CD4-positive, alpha-beta T cell treated with Interleukin-10 for 1 hour (primary cell): ENCODE measurements around the gene TLE4.
"Not testable (repeated sequence)": the region's sequence is repeated elsewhere in the genome, so short reads cannot be mapped to it uniquely, and the experiment has no call there.

Source experiments
- DNase-seq: peaks from one replicate; pipeline ENCODE4 v3.0.0-alpha.2; 2020

The TLE4 gene

DNA sequence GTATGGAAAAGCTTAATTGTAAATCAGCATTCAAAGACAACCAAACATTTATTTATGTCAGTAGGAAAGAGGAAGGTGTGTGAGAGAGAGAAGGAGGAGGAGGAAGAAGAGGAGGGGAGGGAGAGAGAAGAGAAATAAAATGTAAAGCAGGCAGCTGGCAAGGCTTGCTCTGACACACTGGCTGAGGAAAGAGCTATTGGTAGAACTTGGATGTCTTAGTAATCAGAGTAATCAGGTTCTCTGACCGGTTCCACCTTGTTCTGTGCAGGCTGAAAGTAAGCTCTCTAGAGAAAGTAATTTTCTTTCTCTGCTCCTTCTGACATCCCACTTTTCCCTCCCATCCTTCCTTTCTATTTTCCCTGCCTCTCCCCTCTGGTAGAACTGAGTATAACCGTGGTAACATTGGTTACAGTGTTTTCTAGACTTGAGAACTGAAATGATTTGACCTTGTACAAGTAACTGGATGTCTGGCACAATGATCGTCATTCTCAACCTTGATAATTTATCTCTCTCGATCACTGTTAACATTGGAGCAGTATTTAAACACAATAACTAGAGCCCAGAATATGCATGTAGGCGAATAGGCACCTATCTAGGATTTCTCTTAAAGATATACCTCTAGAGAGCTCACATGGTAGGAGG is 33.3 kb downstream of the TLE4 start:
- no peak for DNase-seq

DNA sequence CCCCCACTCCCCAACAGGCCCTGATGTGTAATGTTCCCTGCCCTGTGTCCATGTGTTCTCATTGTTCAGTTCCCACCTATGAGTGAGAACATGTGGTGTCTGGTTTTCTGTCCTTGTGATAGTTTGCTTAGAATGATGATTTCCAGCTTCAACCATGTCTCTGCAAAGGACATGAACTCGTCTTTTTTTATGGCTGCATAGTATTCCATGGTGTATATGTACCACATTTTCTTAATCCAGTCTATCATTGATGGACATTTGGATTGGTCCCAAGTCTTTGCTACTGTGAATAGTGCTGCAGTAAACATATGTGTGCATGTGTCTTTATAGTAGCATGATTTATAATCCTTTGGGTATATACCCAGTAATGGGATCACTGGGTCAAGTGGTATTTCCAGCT is 34.8 kb downstream of the TLE4 start:
- DNase-seq: not testable (repeated sequence)

DNA sequence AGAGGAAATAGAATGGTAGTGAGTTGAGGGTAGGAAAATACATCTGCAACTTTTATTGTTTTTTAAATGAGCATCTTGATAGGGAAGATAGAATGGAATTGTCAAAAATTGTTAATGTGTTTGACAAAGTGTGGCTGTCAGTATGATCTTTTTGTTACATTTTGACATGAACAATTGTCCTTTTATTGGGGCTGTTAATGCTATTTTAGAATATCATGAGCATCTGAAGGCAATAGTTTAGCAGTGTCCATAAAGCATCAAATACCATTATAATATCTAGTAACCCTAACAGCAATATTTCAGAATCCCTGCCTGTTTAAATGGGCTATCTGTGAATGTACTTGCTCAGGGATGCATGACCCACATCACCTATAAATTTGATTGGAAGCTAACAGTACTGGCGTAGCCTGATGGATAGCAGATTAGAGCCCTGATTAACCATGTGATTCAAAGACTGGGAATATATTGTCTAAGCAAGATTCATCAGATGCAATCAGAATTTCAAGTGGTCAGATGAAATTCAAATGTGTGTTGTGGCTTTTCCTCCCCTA is 37.8 kb downstream of the TLE4 start:
- DNase-seq: no peak

DNA sequence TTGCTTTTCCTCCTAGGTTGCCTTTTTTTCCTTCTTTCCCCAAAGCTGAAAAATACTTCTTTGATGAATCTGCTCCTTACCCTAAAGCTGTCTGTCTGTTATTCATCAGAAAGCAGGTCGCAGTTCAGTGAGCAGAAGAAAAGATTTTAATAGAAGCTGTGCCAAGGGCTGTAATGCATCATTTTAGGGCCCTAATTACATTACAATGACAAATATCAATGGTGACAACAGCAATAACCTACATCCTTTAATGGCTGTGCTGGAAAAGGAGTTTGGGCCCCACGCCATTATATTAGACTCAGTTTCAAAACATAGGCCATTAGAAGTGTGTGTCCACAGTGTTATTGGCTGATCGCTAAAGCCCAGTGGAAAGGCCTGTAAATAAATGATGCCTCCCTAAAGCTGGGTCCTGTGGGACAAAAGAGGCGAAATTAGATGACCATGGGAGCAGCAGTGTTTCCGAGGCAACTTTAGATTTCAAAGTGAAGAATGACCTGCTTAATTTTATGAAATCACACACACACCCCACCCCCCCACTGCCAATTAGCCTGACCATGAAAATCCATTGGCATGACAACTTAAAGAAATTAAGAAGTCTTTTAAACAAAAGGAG is 38.4 kb downstream of the TLE4 start:
- no peak for DNase-seq

- DNase-seq: no peak
Measured at GRCh38 chr9:79610791-79611614, 39.2 kb downstream of the TLE4 start.

DNA sequence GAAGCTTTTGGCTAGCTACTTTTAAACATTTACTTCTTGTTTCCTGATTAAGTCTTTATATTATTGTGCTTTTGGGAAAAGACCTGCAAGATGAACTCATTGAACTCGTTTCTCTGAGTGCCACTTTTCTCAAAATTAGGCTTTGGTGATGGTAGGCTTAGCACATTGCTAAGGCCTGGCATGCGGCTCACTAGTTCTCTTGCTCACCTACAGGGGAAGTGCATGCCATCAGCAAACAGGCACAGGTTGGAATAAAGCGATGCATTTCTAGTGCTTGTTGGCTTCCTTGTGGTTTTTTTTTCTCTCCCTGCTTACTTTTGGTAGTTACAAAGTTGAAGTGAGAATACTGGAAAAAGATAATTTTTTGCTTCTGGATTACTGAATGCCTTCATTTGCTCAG is 41.4 kb downstream of the TLE4 start:
- no peak for DNase-seq

- DNase-seq: no peak
Measured at GRCh38 chr9:79615038-79615437, 43.3 kb downstream of the TLE4 start.

- DNase-seq: no peak
Measured at GRCh38 chr9:79616013-79616412, 44.2 kb downstream of the TLE4 start.

DNA sequence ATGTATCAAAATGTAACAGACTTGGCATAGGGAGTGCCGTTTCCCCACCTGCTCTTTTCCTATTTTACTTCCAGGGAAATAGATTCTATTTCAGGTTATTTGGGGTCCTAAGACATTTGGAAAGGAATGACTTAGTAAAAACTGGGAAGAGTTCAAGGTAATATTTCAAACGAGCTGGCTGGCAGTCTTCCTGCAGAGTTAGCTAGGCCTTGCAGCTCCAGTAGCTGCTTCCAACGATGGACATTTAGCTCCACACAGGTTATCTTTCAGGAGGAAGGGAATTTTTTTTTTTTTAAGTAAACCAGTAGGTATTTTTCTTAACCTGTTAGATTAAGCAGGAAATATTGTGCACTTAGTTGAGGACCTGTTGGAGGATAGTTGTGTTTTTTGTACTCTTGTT is 45.2 kb downstream of the TLE4 start:
- DNase-seq: no peak

- no peak for DNase-seq
Measured at GRCh38 chr9:79617395-79617794, 45.6 kb downstream of the TLE4 start.

GRCh38 chr9:79619930-79620329 is 48.2 kb downstream of the TLE4 start:
- no peak for DNase-seq

DNA sequence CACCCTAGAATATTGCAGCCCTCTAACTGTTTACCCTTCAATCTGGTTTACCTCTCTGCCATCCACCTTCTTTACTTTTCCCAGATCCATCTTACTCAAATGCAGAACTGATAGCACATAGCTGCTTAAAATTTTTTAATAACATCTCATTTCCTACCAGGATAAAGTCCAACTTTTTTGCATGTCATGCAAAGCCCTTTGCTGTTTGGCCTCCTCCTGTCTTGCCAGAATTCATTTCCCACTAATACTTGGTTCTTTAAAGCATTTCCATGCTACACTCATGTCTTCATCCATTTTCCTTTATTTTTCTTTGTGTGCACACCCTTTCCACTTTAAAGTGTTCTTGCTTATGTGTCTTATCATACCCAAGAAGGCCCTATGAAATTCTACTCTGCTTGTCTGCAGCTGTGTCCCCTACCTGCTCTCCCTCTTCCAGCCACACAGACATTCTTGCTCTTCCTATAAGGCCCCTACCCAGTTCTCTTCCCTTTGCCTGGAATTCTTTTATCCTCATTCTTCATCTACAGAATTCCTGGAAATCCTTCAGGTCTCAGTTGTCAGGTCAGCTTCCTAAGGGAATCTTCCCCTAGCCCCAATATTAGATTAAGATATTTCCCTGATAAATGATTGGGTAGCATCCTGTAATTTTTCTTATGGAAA is 50.3 kb downstream of the TLE4 start:
- DNase-seq: no peak

DNA sequence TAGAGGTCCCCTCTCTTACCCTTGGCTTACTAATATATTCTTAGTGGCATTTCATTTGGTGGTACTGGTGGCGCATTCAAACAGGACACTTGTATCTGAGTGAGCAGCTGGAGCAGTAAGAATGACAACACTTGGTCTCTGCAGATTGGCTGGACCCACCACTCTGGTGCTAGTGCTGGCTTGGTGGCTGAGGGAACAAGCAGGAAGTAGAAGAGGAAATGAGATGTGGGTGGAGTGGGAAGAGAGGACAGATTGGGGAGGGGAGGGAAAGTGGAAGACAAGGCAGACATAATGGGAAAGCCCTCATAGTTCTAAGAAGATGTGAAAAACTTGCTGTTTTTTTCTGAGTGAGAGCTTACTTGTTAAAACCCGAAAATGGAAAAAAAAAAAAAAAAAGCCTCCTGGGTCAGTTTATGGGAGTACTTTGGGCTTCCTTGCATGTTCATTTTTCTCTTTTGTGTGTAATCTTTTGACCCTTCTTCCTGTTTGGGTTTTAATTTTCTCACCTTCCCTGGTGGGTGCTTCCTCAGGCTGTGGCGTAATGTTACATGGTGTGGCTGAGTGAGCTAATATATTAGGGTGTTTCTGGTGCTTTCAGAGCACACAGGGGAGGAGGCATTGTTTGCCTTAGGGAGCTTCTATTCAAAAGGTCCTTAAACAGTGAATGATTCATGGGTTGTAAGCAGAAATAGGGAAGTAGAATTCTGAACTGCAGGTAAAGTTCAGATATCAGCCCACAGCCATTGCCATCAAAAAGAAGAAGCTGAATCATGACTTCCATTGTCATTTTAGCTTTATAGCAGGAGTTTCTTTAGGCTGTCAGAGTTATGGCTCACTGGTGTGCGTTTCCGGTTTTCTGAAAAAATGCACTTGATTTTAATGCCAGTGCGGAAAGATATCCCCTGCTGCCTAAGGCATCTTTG is 52.3 kb downstream of the TLE4 start:
- peak; percentile 68 for DNase-seq

GRCh38 chr9:79629721-79630120 is 58.0 kb downstream of the TLE4 start:
- DNase-seq: no peak

GRCh38 chr9:79630521-79631403 is 59.0 kb downstream of the TLE4 start:
- DNase-seq: peak; percentile 30

- DNase-seq: no peak
Measured at GRCh38 chr9:79632060-79632459, 60.3 kb downstream of the TLE4 start.

DNA sequence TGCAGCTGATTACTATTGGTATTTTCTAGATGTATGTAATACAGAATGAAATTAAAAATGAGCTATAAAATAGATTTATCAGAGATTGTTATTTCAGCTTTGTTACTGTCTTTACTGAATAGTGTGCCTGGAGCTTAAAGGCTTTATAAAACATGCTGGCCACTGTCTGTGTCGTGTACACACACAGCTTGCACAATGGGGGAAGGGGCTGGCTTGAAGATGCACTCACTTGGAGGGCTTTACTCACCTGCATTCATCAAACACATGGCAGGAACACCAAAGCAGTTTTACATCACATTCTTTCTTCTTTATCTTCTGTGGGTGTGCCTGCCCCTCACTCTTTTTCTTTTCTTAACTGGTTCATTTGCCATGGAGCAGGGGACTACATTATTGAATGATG is 60.9 kb downstream of the TLE4 start:
- no peak for DNase-seq

DNA sequence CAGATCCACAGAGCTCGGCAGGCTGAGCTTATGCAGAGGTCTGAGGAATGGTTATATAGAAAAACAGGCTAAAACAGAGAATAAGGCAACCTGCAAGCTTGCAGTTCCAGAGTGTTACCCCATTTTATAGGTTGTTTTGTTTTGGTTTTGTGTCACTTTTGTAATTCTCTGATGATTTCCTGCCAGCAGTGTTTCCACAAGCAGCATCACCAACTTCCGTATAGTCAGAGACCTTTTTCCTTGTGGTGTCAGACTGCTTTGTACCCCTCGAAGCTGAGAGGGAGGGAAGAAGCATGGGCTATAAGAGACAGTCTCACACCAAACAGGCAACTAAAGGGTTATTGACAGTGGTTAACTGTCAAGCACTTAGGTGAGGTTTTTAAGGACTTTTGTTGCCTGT is 61.8 kb downstream of the TLE4 start:
- peak; percentile 16 for DNase-seq

GRCh38 chr9:79637177-79637925 is 65.6 kb downstream of the TLE4 start:
- no peak for DNase-seq

- no peak for DNase-seq
Measured at GRCh38 chr9:79638806-79639205, 67.0 kb downstream of the TLE4 start.
